ENCODE results near the gene PURB. TPM values are rescaled to one million over a fixed set of nuclear protein-coding genes. Genes with fewer than 3 reads are reported as not detected.
A peak's percentile ranks its signal among the peaks of the same experiment; 100 is the strongest.

PURB gene
- total RNA-seq, 1 donor from 2014 or later, result 11.4 TPM

- H3K27ac Mint-ChIP-seq (ENCODE audit: unreplicated experiment), result no peak overlapping the region
- H3K9me3 Mint-ChIP-seq (ENCODE audit: unreplicated experiment), result peaks cover 6% of the 10 kb centered on the region
- no peaks in the 10 kb centered on the region for H3K36me3 Mint-ChIP-seq (ENCODE audit: unreplicated experiment)
- no peak for TF ChIP-seq CTCF (IDR thresholded peaks at IDR 0.05; ENCODE audit: partially characterized antibody, unreplicated experiment)
- no peaks in the 10 kb centered on the region for H3K27me3 Mint-ChIP-seq (ENCODE audit: unreplicated experiment)
- DNase-seq, result no peak
- no peak overlapping the region for H3K4me3 Mint-ChIP-seq (ENCODE audit: unreplicated experiment)
- H3K4me1 Mint-ChIP-seq (ENCODE audit: low read depth, unreplicated experiment), result peaks cover 13% of the 10 kb centered on the region
Observed at GRCh38 chr7:44891791-44892190, 6.5 kb upstream of the PURB start.

DNA sequence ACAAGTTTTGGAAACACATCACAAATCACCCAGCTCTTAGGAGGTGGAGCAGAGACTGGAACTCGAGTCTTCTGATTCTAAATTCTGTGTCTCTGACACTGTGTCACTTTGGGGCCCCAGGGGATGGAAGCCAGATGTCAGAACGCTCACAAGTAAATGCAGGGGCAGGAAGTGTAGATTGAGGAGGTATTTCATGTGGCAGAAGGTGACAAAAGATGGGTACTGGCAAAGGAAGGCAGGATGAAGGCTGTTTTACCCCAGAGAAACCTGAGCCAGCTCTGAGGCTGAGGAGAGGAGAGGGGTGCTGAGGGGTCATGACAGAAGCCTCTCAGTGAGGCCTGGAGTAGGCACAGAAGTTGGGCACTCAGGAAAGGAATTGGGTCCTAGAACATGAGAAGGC is 6.0 kb upstream of the PURB start:
- DNase-seq, result no peak
- H3K27ac Mint-ChIP-seq (ENCODE audit: unreplicated experiment), result no peak overlapping the region
- no peak overlapping the region for H3K4me3 Mint-ChIP-seq (ENCODE audit: unreplicated experiment)
- H3K27me3 Mint-ChIP-seq (ENCODE audit: unreplicated experiment), result no peaks in the 10 kb centered on the region
- H3K36me3 Mint-ChIP-seq (ENCODE audit: unreplicated experiment), result no peaks in the 10 kb centered on the region
- peaks cover 7% of the 10 kb centered on the region for H3K9me3 Mint-ChIP-seq (ENCODE audit: unreplicated experiment)
- peaks cover 13% of the 10 kb centered on the region for H3K4me1 Mint-ChIP-seq (ENCODE audit: low read depth, unreplicated experiment)
- no peak for TF ChIP-seq CTCF (IDR thresholded peaks at IDR 0.05; ENCODE audit: partially characterized antibody, unreplicated experiment)

DNA sequence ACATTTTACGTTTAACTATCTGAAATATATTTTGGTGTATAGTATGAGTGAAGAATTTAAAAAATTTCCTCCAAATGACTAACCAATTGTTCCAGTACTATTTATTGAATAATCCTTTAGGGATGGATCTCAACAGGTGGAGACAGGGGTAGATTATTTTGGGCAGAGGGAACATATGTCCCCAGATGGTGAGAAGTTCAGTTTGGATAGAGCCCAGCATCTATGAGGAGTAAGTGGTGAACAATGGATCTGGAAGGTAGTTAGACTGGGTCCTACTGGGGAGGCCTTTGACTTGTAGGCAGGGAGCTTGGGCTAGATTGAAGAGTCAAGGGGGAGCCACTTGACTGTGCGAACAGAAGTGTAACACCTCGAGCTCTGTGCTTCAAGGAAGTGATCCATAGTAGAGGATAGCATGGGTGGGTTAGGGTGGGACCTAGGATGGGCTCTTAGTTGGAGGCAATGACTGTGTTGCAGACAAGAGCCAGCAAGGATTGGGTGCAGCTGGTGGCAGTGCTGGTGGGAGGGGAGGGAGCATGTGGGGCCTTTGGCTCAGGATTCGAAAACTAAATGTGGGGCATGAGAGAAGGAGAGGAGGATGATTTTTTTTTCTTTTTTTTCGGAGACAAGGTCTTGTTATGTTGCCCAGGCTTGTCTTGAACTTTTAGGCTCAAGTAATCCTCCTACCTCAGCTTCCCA is 3.9 kb upstream of the PURB start:
- no peak overlapping the region for H3K27ac Mint-ChIP-seq (ENCODE audit: unreplicated experiment)
- peaks cover 12% of the 10 kb centered on the region for H3K9me3 Mint-ChIP-seq (ENCODE audit: unreplicated experiment)

DNA sequence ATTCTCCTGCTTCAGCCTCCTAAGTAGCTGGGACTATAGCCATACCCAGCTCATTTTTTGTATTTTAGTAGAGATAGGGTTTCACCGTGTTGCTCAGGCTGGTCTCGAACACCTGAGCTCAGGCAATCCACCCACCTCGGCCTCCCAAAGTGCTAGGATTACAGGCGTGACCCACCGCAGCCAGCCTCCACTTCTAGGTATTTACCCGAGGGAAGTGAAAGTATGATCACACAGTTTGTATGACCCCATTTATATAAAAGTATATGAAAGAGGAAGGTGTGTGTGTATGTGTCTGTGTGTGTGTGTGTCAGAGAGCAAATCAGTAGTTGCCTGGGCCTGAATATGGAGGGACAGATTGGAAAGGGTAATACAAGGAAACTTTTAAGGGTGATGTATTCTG is 2.0 kb upstream of the PURB start:
- Mint-ChIP-seq H3K27ac (ENCODE audit: unreplicated experiment) (no peak overlapping the region), H3K9me3 (ENCODE audit: unreplicated experiment) (peaks cover 12% of the 10 kb centered on the region), H3K4me3 (ENCODE audit: unreplicated experiment) (peak overlapping the region; percentile 4), H3K36me3 (ENCODE audit: unreplicated experiment) (no peaks in the 10 kb centered on the region), H3K4me1 (ENCODE audit: low read depth, unreplicated experiment) (peaks cover 16% of the 10 kb centered on the region), H3K27me3 (ENCODE audit: unreplicated experiment) (peaks cover 10% of the 10 kb centered on the region)
- no peak for DNase-seq
- TF ChIP-seq CTCF (IDR thresholded peaks at IDR 0.05; ENCODE audit: partially characterized antibody, unreplicated experiment), result no peak

More for the DNA sequence above, 3.9 kb upstream of the PURB start:
- TF ChIP-seq CTCF (IDR thresholded peaks at IDR 0.05; ENCODE audit: partially characterized antibody, unreplicated experiment), result no peak
- H3K27me3 Mint-ChIP-seq (ENCODE audit: unreplicated experiment), result peaks cover 8% of the 10 kb centered on the region
- no peak for DNase-seq
- H3K36me3 Mint-ChIP-seq (ENCODE audit: unreplicated experiment), result no peaks in the 10 kb centered on the region
- H3K4me3 Mint-ChIP-seq (ENCODE audit: unreplicated experiment), result no peak overlapping the region
- peaks cover 10% of the 10 kb centered on the region for H3K4me1 Mint-ChIP-seq (ENCODE audit: low read depth, unreplicated experiment)

- Mint-ChIP-seq H3K27ac (ENCODE audit: unreplicated experiment) (peak overlapping the region; percentile 95), H3K27me3 (ENCODE audit: unreplicated experiment) (peaks cover 10% of the 10 kb centered on the region), H3K9me3 (ENCODE audit: unreplicated experiment) (peaks cover 10% of the 10 kb centered on the region), H3K36me3 (ENCODE audit: unreplicated experiment) (no peaks in the 10 kb centered on the region), H3K4me1 (ENCODE audit: low read depth, unreplicated experiment) (peaks cover 23% of the 10 kb centered on the region), H3K4me3 (ENCODE audit: unreplicated experiment) (peak overlapping the region; percentile 90)
- DNase-seq, result peak; percentile 66
- TF ChIP-seq CTCF (IDR thresholded peaks at IDR 0.05; ENCODE audit: partially characterized antibody, unreplicated experiment), result no peak
Observed at GRCh38 chr7:44884621-44885393, 523 bp downstream of the PURB start.

Measured in glutamatergic neuron (in vitro differentiated cells).